Pulmonary artery endothelial cell (primary cell): ENCODE data around the gene RRP36. TPM values are rescaled to one million over a fixed set of nuclear protein-coding genes. Genes with fewer than 3 reads are reported as not detected.

Experiments
- DNase-seq: peaks from one replicate; pipeline ENCODE4 v3.0.0-alpha.2; 2011; ENCODE audit warnings: low read depth, low spot score
- total RNA-seq: library from RNA; depleted of rRNA; stranded (reverse); fragments of >200 nt; gene quantifications from 2 replicates; pipeline ENCODE4 v1.2.3, GENCODE V29; 2014

The RRP36 gene
- total RNA-seq, 1 donor from 2014 or later = 112 TPM

DNA sequence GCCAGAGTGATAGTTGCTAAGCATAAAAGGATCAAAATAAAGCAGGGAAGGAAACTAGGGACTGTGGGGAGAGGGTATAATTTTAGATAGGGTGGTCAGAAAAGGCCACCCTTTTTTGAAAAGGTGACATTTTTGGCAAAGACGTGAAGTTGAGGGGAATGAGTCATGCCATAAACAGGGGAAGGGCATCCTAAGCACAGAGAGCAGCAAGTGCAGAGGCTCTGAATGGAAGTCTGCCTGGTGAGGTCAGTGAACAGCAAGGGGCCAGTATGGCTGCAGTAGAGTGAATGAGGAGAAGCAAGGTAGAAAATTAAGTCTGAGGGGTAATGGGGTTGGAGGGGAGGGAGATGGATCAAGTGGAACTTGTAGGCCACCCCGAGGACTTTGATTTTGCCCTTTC is 40.4 kb downstream of the RRP36 start:
- no peak for DNase-seq

DNA sequence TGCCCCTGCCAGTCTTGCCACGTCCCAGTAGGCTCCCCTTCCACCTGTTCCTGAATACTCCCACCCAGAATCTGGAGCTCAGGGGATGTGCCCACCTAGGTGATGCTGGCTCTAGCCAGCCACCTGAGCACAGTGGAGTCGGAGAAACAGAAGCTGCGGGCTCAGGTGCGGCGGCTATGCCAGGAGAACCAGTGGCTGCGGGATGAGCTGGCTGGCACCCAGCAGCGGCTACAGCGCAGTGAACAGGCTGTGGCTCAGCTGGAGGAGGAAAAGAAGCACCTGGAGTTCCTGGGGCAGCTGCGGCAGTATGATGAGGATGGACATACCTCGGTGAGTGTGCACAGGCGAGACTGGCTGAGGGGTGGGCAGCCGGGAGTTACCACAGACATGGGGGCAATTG is 41.4 kb downstream of the RRP36 start:
- no peak for DNase-seq

DNA sequence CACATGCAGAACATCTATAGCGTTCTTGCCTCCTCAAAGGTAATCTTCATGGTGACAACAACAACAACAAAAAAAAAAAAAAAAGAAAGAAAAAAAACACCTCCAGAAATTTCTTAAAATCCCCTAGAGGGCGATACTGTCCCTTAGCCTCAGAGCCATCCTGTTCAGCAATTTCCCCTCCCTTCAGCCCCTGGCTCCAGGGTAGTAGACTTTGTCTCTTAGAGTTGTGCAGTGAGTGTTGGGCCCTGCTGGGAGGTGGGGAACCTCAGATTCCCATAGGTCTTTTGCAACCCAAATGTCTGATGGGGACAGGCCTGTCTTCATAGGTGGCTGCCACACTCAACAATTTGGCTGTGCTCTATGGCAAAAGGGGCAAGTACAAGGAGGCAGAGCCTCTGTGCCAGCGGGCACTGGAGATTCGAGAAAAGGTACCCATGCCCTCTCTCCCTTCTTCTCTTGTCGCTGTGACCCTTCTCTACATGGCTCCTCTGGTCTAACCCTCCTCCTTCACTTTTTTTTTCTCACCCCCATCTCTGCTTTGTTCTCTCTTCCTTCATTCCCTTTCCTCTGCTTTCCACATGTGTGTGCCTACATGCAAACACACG is 48.7 kb downstream of the RRP36 start:
- no peak for DNase-seq

DNA sequence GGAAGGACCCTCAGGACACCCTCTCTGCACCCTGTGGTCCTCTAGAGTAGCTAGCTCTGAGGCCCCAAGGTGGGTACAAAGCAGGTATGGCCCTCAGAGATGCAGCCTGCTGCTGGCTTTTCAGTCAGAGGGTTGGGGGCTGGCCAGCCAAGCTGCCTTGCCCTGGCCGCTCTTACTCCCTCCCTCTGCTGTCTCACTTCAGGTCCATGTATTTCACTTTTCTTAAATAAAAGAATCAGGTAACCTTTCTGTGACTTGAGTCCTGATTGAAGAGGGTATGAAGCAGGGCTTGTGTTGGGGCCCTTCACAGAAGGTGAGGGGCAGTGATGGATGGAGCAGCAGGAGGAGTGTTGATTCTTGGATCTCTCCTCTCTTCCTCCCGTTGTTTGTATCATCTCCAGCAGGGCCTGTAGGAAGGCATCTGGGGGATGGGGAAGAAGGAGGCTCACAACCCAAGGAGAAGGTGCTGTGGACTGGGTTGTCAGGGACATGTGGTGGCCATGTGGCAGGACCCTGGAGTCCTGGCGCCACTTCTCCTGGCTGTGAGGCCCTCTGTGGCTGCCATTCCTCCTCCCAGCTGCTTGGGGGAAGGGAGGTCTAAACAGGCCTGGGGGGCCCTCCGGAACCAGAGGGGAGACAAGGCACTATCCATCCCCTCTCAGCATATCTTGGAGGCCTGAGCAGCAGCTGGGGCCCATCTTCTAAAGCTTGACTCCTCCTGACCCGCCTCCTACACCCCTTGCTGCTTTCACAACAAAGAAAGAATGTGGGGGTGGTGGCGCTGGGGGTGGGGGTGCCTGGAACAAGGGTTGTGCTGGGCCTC is 53.6 kb downstream of the RRP36 start:
- DNase-seq = no peak

DNA sequence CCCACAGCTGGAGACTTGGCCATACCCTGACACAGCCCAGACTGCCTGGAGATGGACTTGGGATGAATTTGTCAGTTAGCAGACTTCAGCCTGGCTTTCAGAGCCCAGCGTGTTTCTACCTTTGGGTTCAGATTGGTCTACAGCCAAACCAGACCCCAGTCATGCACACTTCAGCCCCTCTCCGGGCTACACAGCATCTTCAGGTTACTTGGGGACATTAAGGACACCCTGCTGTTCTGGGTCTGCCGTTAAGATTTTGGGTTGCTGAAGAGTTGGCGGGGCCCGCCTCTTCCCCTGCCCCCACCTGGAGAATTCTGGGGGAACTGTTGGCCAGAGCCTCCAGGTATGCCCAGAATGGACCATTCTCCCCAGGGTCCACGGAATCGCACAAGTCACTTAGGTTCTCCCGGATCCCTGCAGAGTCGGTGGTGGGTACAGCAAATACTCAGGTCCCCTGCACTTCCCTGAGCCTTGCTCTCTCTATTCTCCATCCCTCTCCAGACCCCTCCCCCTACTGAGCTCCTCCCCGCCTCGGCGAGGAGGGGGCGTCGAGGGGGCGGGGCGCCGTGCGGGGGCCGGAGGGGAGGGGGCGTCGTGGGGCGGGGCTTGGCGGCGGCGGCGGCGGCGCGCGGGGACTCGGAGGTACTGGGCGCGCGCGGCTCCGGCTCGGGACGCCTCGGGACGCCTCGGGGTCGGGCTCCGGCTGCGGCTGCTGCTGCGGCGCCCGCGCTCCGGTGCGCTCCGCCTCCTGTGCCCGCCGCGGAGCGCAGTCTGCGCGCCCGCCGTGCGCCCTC is 54.4 kb downstream of the RRP36 start, which contains the start of gene PTK7:
Gene PTK7 (plus strand): TSS at position 645 of the 794 bp plus-strand sequence. CDS start 175 bp downstream, outside the sequence.
- DNase-seq = no peak

DNA sequence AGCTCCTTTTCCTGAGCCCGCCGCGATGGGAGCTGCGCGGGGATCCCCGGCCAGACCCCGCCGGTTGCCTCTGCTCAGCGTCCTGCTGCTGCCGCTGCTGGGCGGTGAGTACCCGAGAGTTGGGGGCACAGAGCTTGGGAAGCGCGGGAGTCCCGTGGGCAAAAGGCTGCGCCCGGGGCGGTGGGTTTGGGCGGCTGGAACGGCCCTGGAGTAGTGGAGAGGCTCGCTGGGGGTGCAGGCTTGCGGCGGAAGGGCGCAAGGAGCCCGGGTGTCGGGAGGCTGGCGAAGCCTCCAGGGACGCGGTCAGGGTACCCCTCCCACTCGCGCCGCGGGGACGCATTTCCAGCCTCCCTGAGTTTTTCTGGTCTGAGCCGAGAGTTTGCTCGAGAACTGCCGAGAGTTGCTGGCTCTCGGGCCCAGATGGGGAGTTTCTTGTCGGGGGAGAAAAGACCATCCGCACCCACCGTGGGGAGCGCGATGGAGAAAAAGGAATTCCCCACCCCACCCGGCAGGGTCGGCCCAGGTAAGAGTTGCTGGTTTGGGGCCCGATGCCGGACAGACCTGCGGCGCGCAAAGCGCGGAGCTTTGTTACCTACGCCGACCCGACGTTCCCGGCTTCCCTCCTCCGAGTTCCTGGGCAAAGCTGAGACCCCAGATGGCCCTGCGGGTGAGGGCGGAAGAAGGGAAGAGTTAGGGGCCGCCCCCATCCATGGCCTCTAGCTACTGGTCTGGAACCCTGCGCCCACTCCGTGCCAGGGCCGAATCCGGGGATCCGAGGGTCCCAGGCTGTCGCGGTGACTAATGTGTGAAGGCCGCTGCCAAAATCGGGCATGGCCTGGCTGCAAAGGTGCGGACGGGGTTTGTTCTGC is 55.3 kb downstream of the RRP36 start:
- no peak for DNase-seq

DNA sequence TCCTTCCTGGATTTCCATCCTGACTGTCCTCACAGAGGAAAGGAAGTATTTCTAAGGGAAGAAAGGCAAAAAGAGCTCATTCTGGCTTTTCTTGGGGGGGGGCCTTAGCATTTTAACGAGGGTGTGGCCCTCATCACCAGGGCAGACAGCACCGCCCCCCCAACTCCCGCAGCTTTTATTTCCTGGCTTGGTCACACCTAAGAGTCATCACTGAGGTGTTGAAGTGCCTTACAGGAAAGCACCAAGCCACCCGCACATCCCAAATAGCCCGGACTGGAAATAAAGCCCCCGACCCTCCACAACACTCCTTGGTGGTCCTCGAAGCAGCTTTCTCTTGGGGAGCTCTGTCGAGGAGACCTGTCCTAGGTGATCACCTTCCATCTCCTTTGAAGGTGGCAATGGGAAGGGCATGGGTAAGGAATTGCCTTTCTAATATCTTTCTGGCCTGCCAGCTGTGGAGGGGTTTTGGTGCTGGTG is 55.9 kb downstream of the RRP36 start:
- no peak for DNase-seq

DNA sequence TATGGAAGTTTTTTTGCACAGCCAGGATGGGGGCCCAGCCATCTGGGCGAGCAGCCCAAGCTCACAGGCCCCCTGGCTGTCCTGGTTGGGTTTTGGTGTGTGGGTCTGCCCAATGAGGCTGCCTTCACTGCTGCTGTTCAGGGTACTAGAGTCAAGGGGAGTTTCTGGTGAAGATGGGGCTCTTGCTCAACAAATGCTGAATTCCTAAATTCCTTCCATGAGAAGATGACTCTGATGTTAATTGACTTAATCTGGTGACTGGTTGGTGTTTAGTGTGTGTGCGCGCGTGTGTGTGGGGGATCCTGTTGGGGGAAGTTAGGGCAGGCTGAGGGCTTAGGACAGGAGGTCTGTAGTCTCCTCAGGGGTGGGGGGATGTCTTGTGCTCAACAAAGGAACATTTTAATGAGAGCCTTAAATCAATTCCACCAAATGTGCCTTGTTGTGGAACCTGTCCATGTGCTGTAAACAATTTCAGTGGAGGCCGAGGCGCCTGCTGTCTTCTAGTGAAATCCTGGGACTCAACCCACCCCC is 56.6 kb downstream of the RRP36 start:
- no peak for DNase-seq

DNA sequence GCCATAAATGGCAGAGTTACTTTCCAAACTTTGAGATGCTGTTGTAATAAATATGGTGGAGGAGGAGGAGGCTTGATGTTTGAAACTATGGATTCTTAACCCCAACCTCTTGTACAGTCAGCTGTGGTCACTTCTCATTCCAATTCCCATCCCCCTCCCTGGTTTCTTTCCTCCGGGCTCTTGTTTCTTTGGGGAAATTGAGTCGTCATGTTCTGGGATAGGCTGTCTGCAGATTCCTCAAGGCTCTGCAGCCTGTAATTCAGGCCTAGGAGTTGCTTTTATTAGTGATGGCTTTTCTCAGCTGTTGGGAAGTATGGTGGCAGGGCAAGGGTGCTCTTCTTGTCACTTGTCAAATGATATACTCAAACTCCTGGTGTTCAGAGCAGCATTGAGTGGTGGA is 57.3 kb downstream of the RRP36 start:
- no peak for DNase-seq

Other genes starting within 250 kb of the RRP36 start
- 2.7 and 3.5 TPM in 2 replicates for gene BICRAL, start 239.6 kb upstream of the RRP36 start, total RNA-seq
- gene RPL7L1, start 142.0 kb upstream of the RRP36 start, total RNA-seq = 127 and 158 TPM in 2 replicates
- not detected in 2 replicates for gene PTCRA, start 105.6 kb upstream of the RRP36 start, total RNA-seq
- 21.2 and 41.7 TPM in 2 replicates for gene CNPY3, start 92.1 kb upstream of the RRP36 start, total RNA-seq
- gene GNMT, start 60.9 kb upstream of the RRP36 start, total RNA-seq = 0.13 and 0.21 TPM in 2 replicates
- 21.7 and 32.7 TPM in 2 replicates for gene PEX6, start 42.4 kb upstream of the RRP36 start, total RNA-seq
- 36.1 and 45.3 TPM in 2 replicates for gene PPP2R5D, start 37.1 kb upstream of the RRP36 start, total RNA-seq
- 48.4 and 55.7 TPM in 2 replicates for gene MEA1, start 7.7 kb upstream of the RRP36 start, total RNA-seq
- gene KLHDC3, start 7.4 kb upstream of the RRP36 start, total RNA-seq = 123 and 148 TPM in 2 replicates
- 26.5 and 27.0 TPM in 2 replicates for gene CUL7, start 32.2 kb downstream of the RRP36 start, total RNA-seq
- 21.8 and 24.3 TPM in 2 replicates for gene MRPL2, start 37.8 kb downstream of the RRP36 start, total RNA-seq
- 13.8 and 16.2 TPM in 2 replicates for gene KLC4, start 38.0 kb downstream of the RRP36 start, total RNA-seq
- gene PTK7, start 54.7 kb downstream of the RRP36 start, total RNA-seq = 2.6 and 5.8 TPM in 2 replicates
- gene SRF, start 149.6 kb downstream of the RRP36 start, total RNA-seq = 20.4 and 24.3 TPM in 2 replicates
- gene CUL9, start 160.6 kb downstream of the RRP36 start, total RNA-seq = 20.3 and 25.7 TPM in 2 replicates
- 21.7 and 58.4 TPM in 2 replicates for gene DNPH1, start 207.9 kb downstream of the RRP36 start, total RNA-seq
- gene TTBK1, start 221.9 kb downstream of the RRP36 start, total RNA-seq = under 0.01 and 0.07 TPM in 2 replicates